ENCODE results near the gene SLC6A7.

- TF ChIP-seq CTCF (IDR thresholded peaks at IDR 0.05) (no peak), EP300 (IDR thresholded peaks at IDR 0.05) (no peak)
Observed at GRCh38 chr5:150153957-150154617, 35.8 kb upstream of the SLC6A7 start.

Measured in upper lobe of left lung (tissue), 4 donors.